Left renal pelvis (tissue), 4 donors: ENCODE results near the gene SLC25A15. TPM values are rescaled to one million over a fixed set of nuclear protein-coding genes. Genes with fewer than 3 reads are reported as not detected.
"Not testable (repeated sequence)": the region's sequence is repeated elsewhere in the genome, so short reads cannot be mapped to it uniquely, and the experiment has no call there.

Experiments used
- DNase-seq, 4 donors: peaks; one replicate each; pipeline ENCODE4 v3.0.0-alpha.2; 2013; ENCODE audit warnings: low read depth in 4 of 4, low spot score in 3 of 4
- polyA plus RNA-seq, 4 donors: library from polyadenylated mRNA; unstranded; fragments of 120-200 nt; gene quantifications; one replicate each; pipeline ENCODE4 v1.2.1, GENCODE V29; 2013; ENCODE audit not compliant: insufficient read length in 4 of 4

The SLC25A15 gene
- polyA plus RNA-seq, 4 donors, result 12.5 to 18.0 (median 17.6) TPM

GRCh38 chr13:40780822-40781401 lies 8.5 kb upstream of the SLC25A15 start:
- DNase-seq, result no peak

GRCh38 chr13:40781717-40782116 lies 7.7 kb upstream of the SLC25A15 start:
- DNase-seq, result no peak

GRCh38 chr13:40782971-40783370 lies 6.4 kb upstream of the SLC25A15 start:
- not testable (repeated sequence) for DNase-seq

GRCh38 chr13:40784540-40784939 lies 4.9 kb upstream of the SLC25A15 start:
- no peak for DNase-seq

GRCh38 chr13:40786568-40786996 lies 2.8 kb upstream of the SLC25A15 start:
- no peak for DNase-seq

GRCh38 chr13:40787062-40787461 lies 2.3 kb upstream of the SLC25A15 start:
- no peak for DNase-seq

- not testable (repeated sequence) for DNase-seq
These were observed 704 bp upstream of the SLC25A15 start for GRCh38 chr13:40788540-40789274.

GRCh38 chr13:40790154-40790616 lies 774 bp downstream of the SLC25A15 start:
- peak in 1 of 4 donors; percentile 20 for DNase-seq

- DNase-seq, result no peak
These were observed 3.1 kb downstream of the SLC25A15 start for GRCh38 chr13:40792284-40793051.

- DNase-seq, result no peak
These were observed 3.9 kb downstream of the SLC25A15 start for GRCh38 chr13:40793339-40793738.

GRCh38 chr13:40794414-40795368 lies 5.3 kb downstream of the SLC25A15 start:
- no peak for DNase-seq

GRCh38 chr13:40796649-40797048 lies 7.2 kb downstream of the SLC25A15 start:
- no peak for DNase-seq

GRCh38 chr13:40798380-40798779 lies 9.0 kb downstream of the SLC25A15 start:
- no peak for DNase-seq

GRCh38 chr13:40799508-40799907 lies 10.1 kb downstream of the SLC25A15 start:
- no peak for DNase-seq

GRCh38 chr13:40800559-40800958 lies 11.1 kb downstream of the SLC25A15 start:
- DNase-seq, result no peak

GRCh38 chr13:40801255-40802217 lies 12.1 kb downstream of the SLC25A15 start:
- DNase-seq, result no peak

GRCh38 chr13:40803316-40803715 lies 13.9 kb downstream of the SLC25A15 start:
- DNase-seq, result no peak

- DNase-seq, result no peak
These were observed 16.8 kb downstream of the SLC25A15 start for GRCh38 chr13:40806241-40806640.

- DNase-seq, result no peak
These were observed 20.1 kb downstream of the SLC25A15 start for GRCh38 chr13:40809471-40809870.
